ENCODE measurements around the gene ZNF384.
"Not testable (repeated sequence)": the region's sequence is repeated elsewhere in the genome, so short reads cannot be mapped to it uniquely, and the experiment has no call there.

Gene ZNF384

DNA sequence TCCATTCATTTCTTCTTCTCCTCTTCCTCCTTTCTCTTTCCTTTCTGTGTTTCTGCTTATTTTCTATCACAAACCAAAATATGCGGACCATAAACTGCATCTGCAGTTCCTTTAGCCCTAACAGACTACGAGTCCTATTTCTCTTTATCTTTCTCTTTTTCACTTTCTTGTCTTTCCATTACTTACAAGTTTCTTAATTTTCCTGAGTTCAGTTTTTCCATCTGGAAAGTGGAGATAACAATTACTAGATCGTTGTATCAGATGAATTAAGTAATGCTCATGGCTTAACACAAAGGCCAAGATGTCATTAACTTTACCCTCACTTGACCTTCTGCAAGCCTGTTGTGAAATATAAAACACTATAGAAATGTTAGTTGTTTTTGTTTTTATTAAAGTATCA is 33.7 kb upstream of the ZNF384 start:
- Histone ChIP-seq H2AFZ (ENCODE audit: low read depth, low read length, severe bottlenecking) (no peak overlapping the region), H3K4me2 (ENCODE audit: low read depth, low read length, poor library complexity, severe bottlenecking) (peak overlapping the region; percentile 94), H3K27ac (ENCODE audit: low read depth, low read length) (peak overlapping the region; percentile 55), H3K9me2 (replicated peaks; ENCODE audit: insufficient read depth, low read length) (no peaks in the 10 kb centered on the region), H3K79me2 (ENCODE audit: insufficient read depth, low read length) (no peaks in the 10 kb centered on the region), H3K9me3 (ENCODE audit: insufficient read depth, low read length) (no peaks in the 10 kb centered on the region), H3K36me3 (ENCODE audit: low read length) (no peaks in the 10 kb centered on the region), H3F3A (ENCODE audit: insufficient read depth) (peaks cover 18% of the 10 kb centered on the region), H3K4me3 (ENCODE audit: insufficient read depth, low read length, poor library complexity, severe bottlenecking) (peak overlapping the region; percentile 78), H4K20me1 (ENCODE audit: low read depth, low read length) (no peaks in the 10 kb centered on the region), H3K27me3 (ENCODE audit: low read length) (no peaks in the 10 kb centered on the region), H3K9ac (ENCODE audit: low read length) (peak overlapping the region; percentile 70; the same call in 1 of the 2 replicates)
- TF ChIP-seq, protein P1, sequence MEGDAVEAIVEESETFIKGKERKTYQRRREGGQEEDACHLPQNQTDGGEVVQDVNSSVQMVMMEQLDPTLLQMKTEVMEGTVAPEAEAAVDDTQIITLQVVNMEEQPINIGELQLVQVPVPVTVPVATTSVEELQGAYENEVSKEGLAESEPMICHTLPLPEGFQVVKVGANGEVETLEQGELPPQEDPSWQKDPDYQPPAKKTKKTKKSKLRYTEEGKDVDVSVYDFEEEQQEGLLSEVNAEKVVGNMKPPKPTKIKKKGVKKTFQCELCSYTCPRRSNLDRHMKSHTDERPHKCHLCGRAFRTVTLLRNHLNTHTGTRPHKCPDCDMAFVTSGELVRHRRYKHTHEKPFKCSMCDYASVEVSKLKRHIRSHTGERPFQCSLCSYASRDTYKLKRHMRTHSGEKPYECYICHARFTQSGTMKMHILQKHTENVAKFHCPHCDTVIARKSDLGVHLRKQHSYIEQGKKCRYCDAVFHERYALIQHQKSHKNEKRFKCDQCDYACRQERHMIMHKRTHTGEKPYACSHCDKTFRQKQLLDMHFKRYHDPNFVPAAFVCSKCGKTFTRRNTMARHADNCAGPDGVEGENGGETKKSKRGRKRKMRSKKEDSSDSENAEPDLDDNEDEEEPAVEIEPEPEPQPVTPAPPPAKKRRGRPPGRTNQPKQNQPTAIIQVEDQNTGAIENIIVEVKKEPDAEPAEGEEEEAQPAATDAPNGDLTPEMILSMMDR (IDR thresholded peaks at IDR 0.05; ENCODE audit: insufficient read depth, low read length, poor library complexity, severe bottlenecking): no peak
- no peak for TF ChIP-seq EZH2phosphoT487 (conservative IDR thresholded peaks at IDR 0.05; ENCODE audit: low read length)

GRCh38 chr12:6716874-6717437 is 27.8 kb upstream of the ZNF384 start:
- H2AFZ ChIP-seq (ENCODE audit: low read depth, low read length, severe bottlenecking): no peak overlapping the region

GRCh38 chr12:6716031-6716873 is 27.1 kb upstream of the ZNF384 start:
- H3K9me2 ChIP-seq (replicated peaks; ENCODE audit: insufficient read depth, low read length); H4K20me1 ChIP-seq (ENCODE audit: low read depth, low read length); H3K9me3 ChIP-seq (ENCODE audit: insufficient read depth, low read length); H3K27ac ChIP-seq (ENCODE audit: low read depth, low read length); H3K27me3 ChIP-seq (ENCODE audit: low read length); H3K4me3 ChIP-seq (ENCODE audit: insufficient read depth, low read length, poor library complexity, severe bottlenecking); H2AFZ ChIP-seq (ENCODE audit: low read depth, low read length, severe bottlenecking); H3K36me3 ChIP-seq (ENCODE audit: low read length); H3K4me2 ChIP-seq (ENCODE audit: low read depth, low read length, poor library complexity, severe bottlenecking); H3K79me2 ChIP-seq (ENCODE audit: insufficient read depth, low read length); H3K9ac ChIP-seq (ENCODE audit: low read length): not testable (repeated sequence)
- peaks cover 10% of the 10 kb centered on the region for H3F3A ChIP-seq (ENCODE audit: insufficient read depth)

More at GRCh38 chr12:6716874-6717437, 27.8 kb upstream of the ZNF384 start:
- H3K27me3 ChIP-seq (ENCODE audit: low read length): no peaks in the 10 kb centered on the region
- H3K9ac ChIP-seq (ENCODE audit: low read length): no peak overlapping the region
- H3K79me2 ChIP-seq (ENCODE audit: insufficient read depth, low read length): no peaks in the 10 kb centered on the region
- no peaks in the 10 kb centered on the region for H3K9me3 ChIP-seq (ENCODE audit: insufficient read depth, low read length)
- H3K27ac ChIP-seq (ENCODE audit: low read depth, low read length): no peak overlapping the region
- H3K36me3 ChIP-seq (ENCODE audit: low read length): no peaks in the 10 kb centered on the region
- no peak overlapping the region for H3K4me2 ChIP-seq (ENCODE audit: low read depth, low read length, poor library complexity, severe bottlenecking)
- H3K4me3 ChIP-seq (ENCODE audit: insufficient read depth, low read length, poor library complexity, severe bottlenecking): no peak overlapping the region
- TF ChIP-seq, protein P1 (IDR thresholded peaks at IDR 0.05; ENCODE audit: insufficient read depth, low read length, poor library complexity, severe bottlenecking): no peak
- TF ChIP-seq EZH2phosphoT487 (conservative IDR thresholded peaks at IDR 0.05; ENCODE audit: low read length): no peak
- peaks cover 10% of the 10 kb centered on the region for H3F3A ChIP-seq (ENCODE audit: insufficient read depth)
- H4K20me1 ChIP-seq (ENCODE audit: low read depth, low read length): no peaks in the 10 kb centered on the region
- no peaks in the 10 kb centered on the region for H3K9me2 ChIP-seq (replicated peaks; ENCODE audit: insufficient read depth, low read length)

GRCh38 chr12:6708960-6709394 is 19.8 kb upstream of the ZNF384 start:
- Histone ChIP-seq H3K9me2 (replicated peaks; ENCODE audit: insufficient read depth, low read length) (no peaks in the 10 kb centered on the region), H3K36me3 (ENCODE audit: low read length) (no peaks in the 10 kb centered on the region), H2AFZ (ENCODE audit: low read depth, low read length, severe bottlenecking) (no peak overlapping the region), H3K9ac (ENCODE audit: low read length) (no peak overlapping the region), H3K79me2 (ENCODE audit: insufficient read depth, low read length) (no peaks in the 10 kb centered on the region), H4K20me1 (ENCODE audit: low read depth, low read length) (no peaks in the 10 kb centered on the region), H3K4me3 (ENCODE audit: insufficient read depth, low read length, poor library complexity, severe bottlenecking) (no peak overlapping the region), H3K27ac (ENCODE audit: low read depth, low read length) (no peak overlapping the region), H3F3A (ENCODE audit: insufficient read depth) (no peaks in the 10 kb centered on the region), H3K9me3 (ENCODE audit: insufficient read depth, low read length) (no peaks in the 10 kb centered on the region), H3K4me2 (ENCODE audit: low read depth, low read length, poor library complexity, severe bottlenecking) (no peak overlapping the region), H3K27me3 (ENCODE audit: low read length) (no peaks in the 10 kb centered on the region)
- TF ChIP-seq, protein P1 (IDR thresholded peaks at IDR 0.05; ENCODE audit: insufficient read depth, low read length, poor library complexity, severe bottlenecking): no peak
- no peak for TF ChIP-seq EZH2phosphoT487 (conservative IDR thresholded peaks at IDR 0.05; ENCODE audit: low read length)

GRCh38 chr12:6708351-6708750 is 19.2 kb upstream of the ZNF384 start:
- H3K36me3 ChIP-seq (ENCODE audit: low read length); H3K27ac ChIP-seq (ENCODE audit: low read depth, low read length); H3F3A ChIP-seq (ENCODE audit: insufficient read depth); H3K79me2 ChIP-seq (ENCODE audit: insufficient read depth, low read length); H2AFZ ChIP-seq (ENCODE audit: low read depth, low read length, severe bottlenecking); H3K4me3 ChIP-seq (ENCODE audit: insufficient read depth, low read length, poor library complexity, severe bottlenecking); H3K9ac ChIP-seq (ENCODE audit: low read length); H3K27me3 ChIP-seq (ENCODE audit: low read length); H3K9me3 ChIP-seq (ENCODE audit: insufficient read depth, low read length); H4K20me1 ChIP-seq (ENCODE audit: low read depth, low read length); H3K4me2 ChIP-seq (ENCODE audit: low read depth, low read length, poor library complexity, severe bottlenecking); H3K9me2 ChIP-seq (replicated peaks; ENCODE audit: insufficient read depth, low read length): not testable (repeated sequence)

Measured in SU-DHL-6 (cell line).